Gastrocnemius medialis (tissue), 4 donors: ENCODE results near the gene HERC6.

Experiments used
- POLR2A ChIP-seq, 2 donors: fragments of 450-650 bp; IDR thresholded peaks; one replicate each; pipeline ENCODE4 v1.6.1; 2017; ENCODE audit warnings: antibody characterized with exemption in 2 of 2, mild to moderate bottlenecking in 2 of 2, moderate library complexity in 2 of 2
- TF ChIP-seq, protein P1 (sequence below), 5 experiments: fragments of 450-650 bp in 3 of 5; fragments of 200-600 bp in 2 of 5; sonication (generic) in 2 of 5; IDR thresholded peaks in 4 of 5; conservative IDR thresholded peaks in 1 of 5; 1 replicate in 4 of 5; 2 replicates in 1 of 5; pipeline ENCODE4 v1.5.1; 2016 to 2019; ENCODE audit warnings: antibody characterized with exemption in 5 of 5, mild to moderate bottlenecking in 3 of 5, moderate library complexity in 3 of 5

DNA sequence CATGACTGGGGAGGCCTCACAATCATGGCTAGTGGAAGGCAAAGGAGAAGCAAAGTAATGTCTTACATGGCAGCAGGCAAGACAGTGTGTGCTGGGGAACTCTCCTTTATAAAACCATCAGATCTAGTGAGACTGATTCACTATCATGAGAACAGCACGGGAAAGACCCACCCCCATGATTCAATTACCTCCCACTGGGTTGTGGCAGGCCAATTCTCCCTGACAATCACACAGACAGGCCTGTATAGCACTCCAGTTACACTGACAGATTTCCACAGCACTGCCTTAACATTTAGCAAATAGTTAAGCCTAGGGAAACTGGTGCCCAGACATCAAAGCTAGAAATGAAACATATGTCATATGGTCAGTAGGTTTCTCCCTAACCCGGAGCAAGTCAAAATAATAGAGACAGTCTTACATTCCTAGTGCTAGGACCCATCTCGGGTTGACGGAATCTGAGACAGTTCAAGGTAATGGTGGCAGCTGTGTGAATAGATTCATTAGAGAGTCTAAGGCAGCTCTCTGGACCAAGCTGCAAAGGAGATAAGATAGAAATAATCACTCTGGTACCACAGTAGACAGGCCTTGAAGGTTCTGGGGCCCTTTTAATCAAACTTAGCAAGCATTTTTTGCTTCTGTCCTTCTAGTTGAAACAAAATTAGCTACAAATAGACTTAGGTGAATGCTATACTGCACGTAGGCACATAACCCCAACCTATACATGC is 68.9 kb downstream of the HERC6 start:
- TF ChIP-seq, protein P1, sequence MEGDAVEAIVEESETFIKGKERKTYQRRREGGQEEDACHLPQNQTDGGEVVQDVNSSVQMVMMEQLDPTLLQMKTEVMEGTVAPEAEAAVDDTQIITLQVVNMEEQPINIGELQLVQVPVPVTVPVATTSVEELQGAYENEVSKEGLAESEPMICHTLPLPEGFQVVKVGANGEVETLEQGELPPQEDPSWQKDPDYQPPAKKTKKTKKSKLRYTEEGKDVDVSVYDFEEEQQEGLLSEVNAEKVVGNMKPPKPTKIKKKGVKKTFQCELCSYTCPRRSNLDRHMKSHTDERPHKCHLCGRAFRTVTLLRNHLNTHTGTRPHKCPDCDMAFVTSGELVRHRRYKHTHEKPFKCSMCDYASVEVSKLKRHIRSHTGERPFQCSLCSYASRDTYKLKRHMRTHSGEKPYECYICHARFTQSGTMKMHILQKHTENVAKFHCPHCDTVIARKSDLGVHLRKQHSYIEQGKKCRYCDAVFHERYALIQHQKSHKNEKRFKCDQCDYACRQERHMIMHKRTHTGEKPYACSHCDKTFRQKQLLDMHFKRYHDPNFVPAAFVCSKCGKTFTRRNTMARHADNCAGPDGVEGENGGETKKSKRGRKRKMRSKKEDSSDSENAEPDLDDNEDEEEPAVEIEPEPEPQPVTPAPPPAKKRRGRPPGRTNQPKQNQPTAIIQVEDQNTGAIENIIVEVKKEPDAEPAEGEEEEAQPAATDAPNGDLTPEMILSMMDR (IDR thresholded peaks at IDR 0.05 in 4 of 5, conservative IDR thresholded peaks at IDR 0.05 in 1 of 5): no peak
- TF ChIP-seq POLR2A (IDR thresholded peaks at IDR 0.05): no peak
